Fibroblast of lung (primary cell): Measurements from ENCODE around the gene EDDM3A. TPM values are rescaled to one million over a fixed set of nuclear protein-coding genes. Genes with fewer than 3 reads are reported as not detected.
"Not testable (repeated sequence)": the region's sequence is repeated elsewhere in the genome, so short reads cannot be mapped to it uniquely, and the experiment has no call there.

Source experiments
- DNase-seq, 2 donors: peaks; one replicate each; pipeline versions ENCODE4 v3.0.0 to v3.0.0-alpha.2; 2010; ENCODE audit warnings: low read depth in 2 of 2
- H2AFZ ChIP-seq: 2 replicates; pipeline ENCODE4 v1.5.1; 2012; ENCODE audit warnings: low read length, control low read depth, inconsistent platforms
- H3K27ac ChIP-seq: 2 replicates; pipeline ENCODE4 v1.5.1; 2011; ENCODE audit warnings: low read length, control low read depth; ENCODE audit not compliant: insufficient read depth
- H3K27me3 ChIP-seq: 2 replicates; pipeline ENCODE4 v1.5.1; 2011; ENCODE audit warnings: mild to moderate bottlenecking, low read length; ENCODE audit not compliant: control insufficient read depth, insufficient read depth
- H3K36me3 ChIP-seq: 2 replicates; pipeline ENCODE4 v1.5.1; 2011; ENCODE audit warnings: low read length; ENCODE audit not compliant: control insufficient read depth, insufficient read depth
- H3K4me1 ChIP-seq: 2 replicates; pipeline ENCODE4 v1.5.1; 2011; ENCODE audit warnings: low read length; ENCODE audit not compliant: control insufficient read depth, insufficient read depth; ENCODE audit errors: extremely low read depth
- H3K4me2 ChIP-seq: 2 replicates; pipeline ENCODE4 v1.5.1; 2011; ENCODE audit warnings: low read length, control low read depth; ENCODE audit not compliant: insufficient read depth; ENCODE audit errors: extremely low read depth
- H3K4me3 ChIP-seq, 4 experiments: fragments of 200-600 bp in 1 of 4; sonication (generic) in 1 of 4; replicated peaks in 1 of 4; 2 replicates each; pipeline ENCODE4 v1.5.1; 2011 to 2016; ENCODE audit warnings: low read length in 4 of 4, low read depth in 3 of 4, mild to moderate bottlenecking in 3 of 4, control low read depth in 2 of 4, inconsistent platforms in 1 of 4, mixed read lengths in 1 of 4; ENCODE audit not compliant: insufficient read depth in 1 of 4; ENCODE audit errors: control extremely low read depth in 1 of 4
- H3K79me2 ChIP-seq: 2 replicates; pipeline ENCODE4 v1.5.1; 2012; ENCODE audit warnings: mild to moderate bottlenecking, low read length, inconsistent platforms; ENCODE audit not compliant: control insufficient read depth, insufficient read depth
- H3K9ac ChIP-seq: 2 replicates; pipeline ENCODE4 v1.5.1; 2011; ENCODE audit warnings: mild to moderate bottlenecking, low read length, control low read depth; ENCODE audit not compliant: insufficient read depth
- H3K9me3 ChIP-seq: 2 replicates; pipeline ENCODE4 v1.5.1; 2012; ENCODE audit warnings: low read depth, low read length; ENCODE audit not compliant: control insufficient read depth, insufficient read depth
- H4K20me1 ChIP-seq: 2 replicates; pipeline ENCODE4 v1.5.1; 2011; ENCODE audit warnings: low read length; ENCODE audit not compliant: control insufficient read depth, insufficient read depth; ENCODE audit errors: extremely low read depth
- EZH2 ChIP-seq: IDR thresholded peaks from 2 replicates; pipeline ENCODE4 v1.5.1; 2012; ENCODE audit warnings: low read length, control low read depth, mild to moderate bottlenecking; ENCODE audit errors: missing control alignments
- polyA plus RNA-seq, 2 donors: library from polyadenylated mRNA; depleted of rRNA in 1 of 2; stranded (reverse) in 1 of 2; unstranded in 1 of 2; fragments of >200 nt; gene quantifications; 2 replicates each; pipeline ENCODE4 v1.2.1, GENCODE V29; 2011 to 2012; ENCODE audit warnings: missing spikeins in 1 of 2
- total RNA-seq: library from RNA; depleted of rRNA; stranded (reverse); fragments of >200 nt; gene quantifications from 2 replicates; pipeline ENCODE4 v1.2.1, GENCODE V29; 2014
- TF ChIP-seq, protein P1 (sequence below), 2 donors: IDR thresholded peaks in 1 of 2; conservative IDR thresholded peaks in 1 of 2; 1 replicate in 1 of 2; 2 replicates in 1 of 2; pipeline ENCODE4 v1.5.1; 2011 to 2012; ENCODE audit warnings: low read length in 2 of 2, control low read depth in 1 of 2, inconsistent platforms in 1 of 2, low read depth in 1 of 2, mild to moderate bottlenecking in 1 of 2

Gene EDDM3A
- total and polyA plus RNA-seq, 2 donors (not counting 1 experiment from before 2014, with no cell fraction given) = not detected

DNA sequence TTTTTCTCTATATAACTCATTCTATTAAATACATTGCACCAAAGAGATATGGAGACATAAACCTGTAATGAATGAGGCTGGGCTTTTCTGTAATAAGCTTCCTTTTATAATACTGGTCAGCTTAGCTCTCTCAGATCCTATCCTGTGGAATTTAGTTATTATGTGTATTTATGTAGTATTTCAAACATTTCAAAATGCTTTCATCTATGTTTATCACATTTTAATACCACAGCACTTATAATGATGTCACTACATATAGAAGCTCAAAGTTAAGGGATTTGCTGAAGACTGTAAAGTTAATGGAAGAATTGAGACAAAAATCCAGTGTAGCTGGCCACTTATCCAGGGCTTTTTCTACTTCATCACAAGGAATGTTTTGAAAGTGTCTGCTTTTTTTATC, 45.8 kb upstream of the EDDM3A start:
- no peak for DNase-seq
- Histone ChIP-seq H4K20me1 (no peaks in the 10 kb centered on the region), H3K9ac (no peak overlapping the region), H3K27ac (no peak overlapping the region), H3K4me1 (no peaks in the 10 kb centered on the region), H3K27me3 (no peaks in the 10 kb centered on the region), H2AFZ (no peak overlapping the region), H3K9me3 (no peaks in the 10 kb centered on the region), H3K4me3 (no peak overlapping the region), H3K79me2 (no peaks in the 10 kb centered on the region), H3K4me2 (no peak overlapping the region), H3K36me3 (no peaks in the 10 kb centered on the region)
- TF ChIP-seq EZH2 = no peak
- TF ChIP-seq, protein P1, sequence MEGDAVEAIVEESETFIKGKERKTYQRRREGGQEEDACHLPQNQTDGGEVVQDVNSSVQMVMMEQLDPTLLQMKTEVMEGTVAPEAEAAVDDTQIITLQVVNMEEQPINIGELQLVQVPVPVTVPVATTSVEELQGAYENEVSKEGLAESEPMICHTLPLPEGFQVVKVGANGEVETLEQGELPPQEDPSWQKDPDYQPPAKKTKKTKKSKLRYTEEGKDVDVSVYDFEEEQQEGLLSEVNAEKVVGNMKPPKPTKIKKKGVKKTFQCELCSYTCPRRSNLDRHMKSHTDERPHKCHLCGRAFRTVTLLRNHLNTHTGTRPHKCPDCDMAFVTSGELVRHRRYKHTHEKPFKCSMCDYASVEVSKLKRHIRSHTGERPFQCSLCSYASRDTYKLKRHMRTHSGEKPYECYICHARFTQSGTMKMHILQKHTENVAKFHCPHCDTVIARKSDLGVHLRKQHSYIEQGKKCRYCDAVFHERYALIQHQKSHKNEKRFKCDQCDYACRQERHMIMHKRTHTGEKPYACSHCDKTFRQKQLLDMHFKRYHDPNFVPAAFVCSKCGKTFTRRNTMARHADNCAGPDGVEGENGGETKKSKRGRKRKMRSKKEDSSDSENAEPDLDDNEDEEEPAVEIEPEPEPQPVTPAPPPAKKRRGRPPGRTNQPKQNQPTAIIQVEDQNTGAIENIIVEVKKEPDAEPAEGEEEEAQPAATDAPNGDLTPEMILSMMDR (conservative IDR thresholded peaks at IDR 0.05 in 1 of 2, IDR thresholded peaks at IDR 0.05 in 1 of 2; ENCODE audit: low read depth in 1 of 2, low read length in 2 of 2) = no peak

- H3K9me3 ChIP-seq, H3K36me3 ChIP-seq, H3K4me3 ChIP-seq, H3K9ac ChIP-seq, H3K27me3 ChIP-seq, DNase-seq, H3K27ac ChIP-seq, H3K4me2 ChIP-seq, H4K20me1 ChIP-seq, H2AFZ ChIP-seq, H3K4me1 ChIP-seq, H3K79me2 ChIP-seq: not testable (repeated sequence)
These were observed 44.7 kb upstream of the EDDM3A start for GRCh38 chr14:20700965-20701364.

DNA sequence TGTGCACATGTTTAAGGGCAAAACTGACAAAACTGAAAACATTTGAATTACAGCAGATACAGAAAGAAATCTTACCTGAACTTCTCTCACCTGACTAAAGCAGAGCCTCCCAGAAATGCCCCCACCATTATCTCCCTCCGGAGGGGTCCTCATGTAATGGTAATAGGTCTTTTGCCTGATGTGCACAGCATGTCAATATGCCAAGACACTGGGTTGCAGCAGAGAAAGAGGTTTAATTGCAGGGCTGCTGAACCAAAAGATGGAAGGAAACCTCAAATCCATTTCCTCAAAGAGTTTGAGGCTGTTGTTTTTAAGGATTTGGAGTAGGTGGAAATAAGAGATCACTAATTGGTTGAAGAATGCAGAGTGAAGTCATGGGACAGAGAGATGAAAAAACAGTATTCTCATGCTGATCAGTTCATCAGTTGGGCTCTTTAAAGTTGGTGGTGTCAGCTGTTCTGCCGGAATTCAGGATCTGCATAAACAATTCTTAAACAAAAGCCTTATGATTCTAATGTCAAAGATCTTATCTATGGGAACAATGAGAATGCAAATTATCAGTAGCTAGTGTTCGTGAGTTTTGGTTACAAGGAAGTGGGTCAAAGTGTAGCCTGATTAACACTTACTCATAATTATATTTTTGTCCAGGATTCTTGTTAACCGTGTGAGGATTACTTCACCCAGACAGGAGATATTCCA, 38.9 kb upstream of the EDDM3A start:
- H3K9me3 ChIP-seq = no peaks in the 10 kb centered on the region
- H3K27me3 ChIP-seq = no peaks in the 10 kb centered on the region
- no peaks in the 10 kb centered on the region for H4K20me1 ChIP-seq
- H3K36me3 ChIP-seq = no peaks in the 10 kb centered on the region
- TF ChIP-seq, protein P1 (conservative IDR thresholded peaks at IDR 0.05 in 1 of 2, IDR thresholded peaks at IDR 0.05 in 1 of 2; ENCODE audit: low read depth in 1 of 2, low read length in 2 of 2) = no peak
- no peak for TF ChIP-seq EZH2
- no peaks in the 10 kb centered on the region for H3K4me1 ChIP-seq
- H3K4me2 ChIP-seq = no peak overlapping the region
- peak in 1 of 2 donors; percentile 4 for DNase-seq
- no peak overlapping the region for H3K9ac ChIP-seq
- H3K27ac ChIP-seq = no peak overlapping the region
- no peak overlapping the region for H2AFZ ChIP-seq
- H3K4me3 ChIP-seq = no peak overlapping the region
- no peaks in the 10 kb centered on the region for H3K79me2 ChIP-seq
